IMR-90 (cell line): ENCODE data around the gene PSMG3. TPM values are rescaled to one million over a fixed set of nuclear protein-coding genes. Genes with fewer than 3 reads are reported as not detected.
A peak's percentile ranks its signal among the peaks of the same experiment; 100 is the strongest.

Source experiments
- ATAC-seq: fragments of 200-7000 bp; cut with Tn5 transposase; 2 replicates; pipeline ENCODE4 v1.9.1; 2020; ENCODE audit warnings: low read depth, mild to moderate bottlenecking, moderate library complexity
- BruUV-seq: library from RNA; stranded (reverse); fragments of 400-500 nt; replicated peaks from 2 replicates; lab custom pipeline; 2021; lab: Mats Ljungman, UMichigan
- CTCF ChIA-PET: fragments of 300-600 bp; formaldehyde crosslinking; extraction: SDS; loops from one replicate; lab custom pipeline; 2021; ENCODE audit warnings: antibody characterized with exemption; lab: Yijun Ruan, JAX
- POLR2A ChIA-PET: fragments of 300-600 bp; sonication (Branson Sonifier 250); formaldehyde crosslinking; loops from one replicate; lab custom pipeline; 2022; ENCODE audit warnings: antibody characterized with exemption; ENCODE audit not compliant: unreplicated experiment; lab: Charles Lee
- DNase-seq: peaks from one replicate; pipeline ENCODE4 v3.0.0; 2013
- H2AFZ ChIP-seq: replicated peaks from 2 replicates; pipeline ENCODE3; 2013; ENCODE audit warnings: low read length, mild to moderate bottlenecking; ENCODE audit not compliant: poor library complexity
- H2AK5ac ChIP-seq: 2 replicates; pipeline ENCODE4 v1.6.1; 2013; ENCODE audit warnings: low read depth, low read length, inconsistent platforms
- H2AK9ac ChIP-seq: replicated peaks from 2 replicates; pipeline ENCODE3; 2013; ENCODE audit warnings: mild to moderate bottlenecking, low read depth, low read length, moderate library complexity; ENCODE audit not compliant: poor library complexity
- H2BK120ac ChIP-seq: 2 replicates; pipeline ENCODE4 v1.6.1; 2013; ENCODE audit warnings: low read depth, low read length, inconsistent platforms
- H2BK15ac ChIP-seq: 3 replicates; pipeline ENCODE4 v1.6.1; 2013; ENCODE audit warnings: low read depth, low read length, inconsistent platforms
- H2BK20ac ChIP-seq: 2 replicates; pipeline ENCODE4 v1.6.1; 2013; ENCODE audit warnings: low read depth, mild to moderate bottlenecking, inconsistent platforms, low read length, moderate library complexity
- H2BK5ac ChIP-seq: 2 replicates; pipeline ENCODE4 v1.6.1; 2013; ENCODE audit warnings: mild to moderate bottlenecking, low read depth, low read length, inconsistent platforms; ENCODE audit not compliant: poor library complexity, severe bottlenecking
- H3K14ac ChIP-seq: replicated peaks from 2 replicates; pipeline ENCODE4 v1.6.1; 2013; ENCODE audit warnings: low read depth, low read length, inconsistent platforms
- H3K18ac ChIP-seq: 2 replicates; pipeline ENCODE4 v1.6.1; 2013; ENCODE audit warnings: low read depth, low read length, control low read depth
- H3K23ac ChIP-seq: 2 replicates; pipeline ENCODE4 v1.6.1; 2013; ENCODE audit warnings: low read depth, low read length, inconsistent platforms
- H3K27ac ChIP-seq: 2 replicates; pipeline ENCODE4 v1.5.1; 2013; ENCODE audit warnings: mild to moderate bottlenecking, control low read depth, low read length; ENCODE audit not compliant: insufficient read depth
- H3K27me3 ChIP-seq: 2 replicates; pipeline ENCODE4 v1.6.1; 2013; ENCODE audit warnings: low read length; ENCODE audit not compliant: control insufficient read depth, insufficient read depth
- H3K36me3 ChIP-seq: 2 replicates; pipeline ENCODE4 v1.6.1; 2013; ENCODE audit warnings: low read length, mixed read lengths; ENCODE audit not compliant: control insufficient read depth, insufficient read depth
- H3K4ac ChIP-seq: 2 replicates; pipeline ENCODE4 v1.6.1; 2013; ENCODE audit warnings: low read depth, low read length, inconsistent platforms
- H3K4me1 ChIP-seq: 2 replicates; pipeline ENCODE4 v1.6.1; 2013; ENCODE audit warnings: low read length, mixed read lengths; ENCODE audit not compliant: control insufficient read depth, insufficient read depth
- H3K4me2 ChIP-seq: 2 replicates; pipeline ENCODE4 v1.6.1; 2013; ENCODE audit warnings: low read depth, mild to moderate bottlenecking, control low read depth, low read length, moderate library complexity
- H3K4me3 ChIP-seq: 2 replicates; pipeline ENCODE4 v1.5.1; 2013; ENCODE audit warnings: low read depth, mild to moderate bottlenecking, control low read depth, low read length, moderate library complexity; ENCODE audit not compliant: insufficient read depth
- H3K56ac ChIP-seq: 2 replicates; pipeline ENCODE4 v1.6.1; 2013; ENCODE audit warnings: low read length, inconsistent platforms; ENCODE audit not compliant: insufficient read depth; ENCODE audit errors: extremely low read depth
- H3K79me1 ChIP-seq, 2 experiments: 2 replicates each; pipeline ENCODE4 v1.6.1; 2013; ENCODE audit warnings: low read length in 2 of 2, inconsistent platforms in 1 of 2, low read depth in 1 of 2
- H3K9ac ChIP-seq: 2 replicates; pipeline ENCODE4 v1.6.1; 2013; ENCODE audit warnings: low read depth, low read length, control low read depth
- H3K9me1 ChIP-seq: 2 replicates; pipeline ENCODE4 v1.6.1; 2013; ENCODE audit warnings: low read length, inconsistent platforms; ENCODE audit not compliant: insufficient read depth
- H3K9me3 ChIP-seq: 2 replicates; pipeline ENCODE4 v1.6.1; 2013; ENCODE audit warnings: low read length; ENCODE audit not compliant: control insufficient read depth, insufficient read depth
- H4K20me1 ChIP-seq: 2 replicates; pipeline ENCODE4 v1.6.1; 2013; ENCODE audit warnings: low read length, inconsistent platforms; ENCODE audit not compliant: insufficient read depth
- H4K5ac ChIP-seq: 2 replicates; pipeline ENCODE4 v1.6.1; 2013; ENCODE audit warnings: mild to moderate bottlenecking, low read depth, low read length, control low read depth
- H4K8ac ChIP-seq, 2 experiments: 2 replicates each; pipeline ENCODE4 v1.6.1; 2013; ENCODE audit warnings: low read depth in 2 of 2, low read length in 2 of 2, control low read depth in 1 of 2, inconsistent platforms in 1 of 2
- H4K91ac ChIP-seq: 2 replicates; pipeline ENCODE4 v1.6.1; 2013; ENCODE audit warnings: low read depth, low read length, inconsistent platforms; ENCODE audit not compliant: insufficient read depth
- BHLHE40 ChIP-seq: fragments of 150-350 bp; IDR thresholded peaks from 2 replicates; pipeline ENCODE4 v1.6.1; 2016; ENCODE audit warnings: mild to moderate bottlenecking, low read depth, low read length
- CHD1 ChIP-seq: IDR thresholded peaks from 2 replicates; pipeline ENCODE4 v1.6.1; 2012; ENCODE audit warnings: low read depth, low read length, improper control_type of control experiment
- FOS ChIP-seq: fragments of 150-350 bp; IDR thresholded peaks from 2 replicates; pipeline ENCODE4 v1.6.1; 2016; ENCODE audit warnings: low read depth, low read length
- MAFK ChIP-seq: IDR thresholded peaks from 2 replicates; pipeline ENCODE4 v1.6.1; 2012; ENCODE audit warnings: low read depth, low read length, improper control_type of control experiment
- MAZ ChIP-seq: IDR thresholded peaks from 2 replicates; pipeline ENCODE4 v1.6.1; 2012; ENCODE audit warnings: low read depth, mild to moderate bottlenecking, low read length, improper control_type of control experiment, moderate library complexity, borderline replicate concordance
- MXI1 ChIP-seq: IDR thresholded peaks from 2 replicates; pipeline ENCODE4 v1.6.1; 2012; ENCODE audit warnings: low read depth, mild to moderate bottlenecking, low read length, moderate library complexity, borderline replicate concordance
- NFE2L2 ChIP-seq: fragments of 150-350 bp; IDR thresholded peaks from 2 replicates; pipeline ENCODE4 v1.6.1; 2016; ENCODE audit warnings: low read depth, mild to moderate bottlenecking, low read length
- POLR2A ChIP-seq: IDR thresholded peaks from 2 replicates; pipeline ENCODE4 v1.6.1; 2012; ENCODE audit warnings: mild to moderate bottlenecking, low read depth, low read length
- RAD21 ChIP-seq: IDR thresholded peaks from 2 replicates; pipeline ENCODE4 v1.6.1; 2012; ENCODE audit warnings: low read length, improper control_type of control experiment
- RCOR1 ChIP-seq: IDR thresholded peaks from 2 replicates; pipeline ENCODE4 v1.6.1; 2012; ENCODE audit warnings: mild to moderate bottlenecking, low read length, improper control_type of control experiment; ENCODE audit not compliant: insufficient replicate concordance
- RFX5 ChIP-seq: IDR thresholded peaks from 2 replicates; pipeline ENCODE4 v1.8.0; 2012; ENCODE audit warnings: low read depth, mild to moderate bottlenecking, low read length, moderate library complexity
- WGBS, 2 experiments: methylation state at CpG; one replicate each; pipeline versions ENCODE4 v1.1.5 to v1.1.7; 2013; ENCODE audit warnings: missing lambda C conversion rate in 2 of 2; ENCODE audit not compliant: insufficient read length in 1 of 2; ENCODE audit errors: extremely low coverage in 2 of 2; 5-methylcytosine and 5-hydroxymethylcytosine counted together
- dilution Hi-C: fragments of 300-500 bp; cut with HindIII; formaldehyde crosslinking; loops from one replicate; pipeline ENCODE4 v1.14.3; 2018; ENCODE audit warnings: low sequenced_read_pairs; ENCODE audit not compliant: unreplicated experiment
- in situ Hi-C: fragments of 300-500 bp; cut with MboI; formaldehyde crosslinking; loops from 3 replicates; pipeline ENCODE4 v1.14.3; 2019; ENCODE audit warnings: low sequenced_read_pairs, inconsistent platforms, mixed read lengths
- intact Hi-C: fragments of 100-400 bp; cut with micrococcal nuclease; formaldehyde crosslinking; loops from 2 replicates; pipeline ENCODE4 v1.10.0; 2022
- polyA plus RNA-seq, 3 experiments: library from polyadenylated mRNA; depleted of rRNA; stranded (reverse); fragments of >200 nt; gene quantifications; 2 replicates each; pipeline ENCODE4 v1.2.3, GENCODE V29; 2012; ENCODE audit warnings: low replicate concordance in 1 of 3
- total RNA-seq: library from RNA; depleted of rRNA; stranded (reverse); fragments of >200 nt; gene quantifications from 2 replicates; pipeline ENCODE4 v1.2.3, GENCODE V29; 2012
- TF ChIP-seq, protein P1 (sequence below): fragments of 150-350 bp; IDR thresholded peaks from 2 replicates; pipeline ENCODE4 v1.6.1; 2016; ENCODE audit warnings: low read depth, mild to moderate bottlenecking, low read length, moderate library complexity, borderline replicate concordance
- TF ChIP-seq, protein P2 (sequence below): fragments of 150-350 bp; IDR thresholded peaks from 2 replicates; pipeline ENCODE4 v1.6.1; 2017; ENCODE audit warnings: mild to moderate bottlenecking, antibody characterized with exemption, low read length, low read depth
- TF ChIP-seq, protein P3 (sequence below): conservative IDR thresholded peaks from 2 replicates; pipeline ENCODE4 v1.5.1; 2012; ENCODE audit warnings: mild to moderate bottlenecking, low read depth, low read length, improper control_type of control experiment

The PSMG3 gene
- total and polyA plus RNA-seq, 2 of the 4 experiments (the other 2 are of a cell fraction) = 37.3 to 54.1 TPM

DNA sequence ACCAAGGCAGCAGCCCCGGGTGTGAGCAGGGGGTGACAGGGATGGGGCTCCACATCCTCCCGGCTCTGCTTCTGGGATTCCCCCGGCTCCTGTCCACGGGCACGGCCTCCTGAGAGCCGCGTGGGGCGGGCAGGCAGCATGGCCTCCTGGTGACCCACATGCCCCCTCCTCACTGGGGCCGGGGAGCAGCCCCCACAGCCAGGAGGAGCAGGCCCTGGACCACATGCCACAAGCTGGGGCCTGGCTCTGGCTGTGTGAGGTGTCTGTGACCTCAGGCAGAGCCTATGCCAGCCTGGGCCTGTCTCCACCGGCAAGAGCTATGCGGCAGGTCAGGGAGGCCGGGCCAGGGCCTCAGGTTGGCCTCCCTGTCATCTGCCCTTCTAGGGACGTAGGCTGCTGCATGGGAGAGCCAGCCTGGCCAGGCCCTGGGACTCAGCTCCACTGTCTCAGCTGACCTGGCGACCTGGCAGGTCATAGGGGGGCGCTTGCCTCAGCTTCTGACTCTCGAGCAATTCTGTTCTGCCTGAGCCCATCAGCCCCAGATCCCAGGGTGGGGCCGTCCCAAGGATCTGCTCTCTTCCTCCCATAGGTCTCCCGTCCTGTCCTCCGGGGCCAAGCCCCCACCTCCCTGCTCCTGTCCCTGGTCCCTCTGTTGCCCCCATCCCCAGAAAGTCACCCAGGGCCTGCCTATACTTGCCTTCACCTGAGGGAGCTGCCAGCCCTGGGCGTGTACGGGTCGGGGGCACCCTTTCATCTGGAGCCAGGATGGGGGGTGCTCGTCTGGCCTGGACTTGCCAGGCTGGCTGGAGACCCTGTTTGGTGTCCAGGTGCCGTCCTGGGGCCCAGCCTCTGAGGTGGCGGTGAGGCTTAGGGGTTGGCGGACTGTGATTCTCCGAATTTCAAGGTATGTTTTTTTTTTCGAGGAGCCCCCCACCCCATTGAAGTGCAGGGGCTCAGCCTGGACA, 9.9 kb downstream of the PSMG3 start:
- Histone ChIP-seq H4K91ac (no peak overlapping the region), H3K23ac (no peak overlapping the region), H2AK9ac (no peak overlapping the region), H2BK120ac (no peak overlapping the region), H3K27ac (no peak overlapping the region), H3K9me3 (no peaks in the 10 kb centered on the region), H3K27me3 (no peaks in the 10 kb centered on the region), H3K4me2 (no peak overlapping the region), H3K4me3 (no peak overlapping the region), H3K36me3 (no peaks in the 10 kb centered on the region), H3K9ac (no peak overlapping the region), H2BK20ac (no peak overlapping the region), H3K18ac (no peak overlapping the region), H2BK5ac (no peak overlapping the region), H4K20me1 (no peaks in the 10 kb centered on the region), H3K4ac (no peak overlapping the region), H3K79me1 (peaks cover 0 to 10% of the 10 kb centered on the region in 2 experiments; a peak in 1 of 4 replicates), H2AK5ac (peak overlapping the region; percentile 39; the same call in 1 of the 2 replicates), H4K8ac (no peak overlapping the region), H4K5ac (no peak overlapping the region), H2BK15ac (no peak overlapping the region), H3K56ac (no peak overlapping the region), H3K4me1 (peaks cover 15% of the 10 kb centered on the region), H3K14ac (no peak overlapping the region), H2AFZ (peak overlapping the region; percentile 21), H3K9me1 (peaks cover 8% of the 10 kb centered on the region)
- intact Hi-C loops = no loop called here
- no TSS peak for BruUV-seq
- in situ Hi-C loops = no loop called here
- dilution Hi-C loops = no loop called here
- POLR2A ChIA-PET = no interaction called here
- CTCF ChIA-PET = interaction anchor here (0.6 kb wide), 1 partner anchor 51 kb away, joined by 3 read pairs; no protein-coding TSS in a partner anchor
- ATAC-seq (no peak), DNase-seq (no peak)
- WGBS, 2 experiments = 91% methylated on average over 7 of the region's 28 CpGs; no CpG with 5 or more reads in 1 of the 2 experiments
- TF ChIP-seq, protein P1, sequence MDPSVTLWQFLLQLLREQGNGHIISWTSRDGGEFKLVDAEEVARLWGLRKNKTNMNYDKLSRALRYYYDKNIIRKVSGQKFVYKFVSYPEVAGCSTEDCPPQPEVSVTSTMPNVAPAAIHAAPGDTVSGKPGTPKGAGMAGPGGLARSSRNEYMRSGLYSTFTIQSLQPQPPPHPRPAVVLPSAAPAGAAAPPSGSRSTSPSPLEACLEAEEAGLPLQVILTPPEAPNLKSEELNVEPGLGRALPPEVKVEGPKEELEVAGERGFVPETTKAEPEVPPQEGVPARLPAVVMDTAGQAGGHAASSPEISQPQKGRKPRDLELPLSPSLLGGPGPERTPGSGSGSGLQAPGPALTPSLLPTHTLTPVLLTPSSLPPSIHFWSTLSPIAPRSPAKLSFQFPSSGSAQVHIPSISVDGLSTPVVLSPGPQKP = no peak
- TF ChIP-seq BHLHE40 (no peak), RCOR1 (no peak), POLR2A (no peak), RFX5 (no peak), CHD1 (no peak), FOS (no peak), MAFK (no peak), MAZ (no peak), RAD21 (no peak), NFE2L2 (no peak), MXI1 (no peak)
- TF ChIP-seq, protein P2, sequence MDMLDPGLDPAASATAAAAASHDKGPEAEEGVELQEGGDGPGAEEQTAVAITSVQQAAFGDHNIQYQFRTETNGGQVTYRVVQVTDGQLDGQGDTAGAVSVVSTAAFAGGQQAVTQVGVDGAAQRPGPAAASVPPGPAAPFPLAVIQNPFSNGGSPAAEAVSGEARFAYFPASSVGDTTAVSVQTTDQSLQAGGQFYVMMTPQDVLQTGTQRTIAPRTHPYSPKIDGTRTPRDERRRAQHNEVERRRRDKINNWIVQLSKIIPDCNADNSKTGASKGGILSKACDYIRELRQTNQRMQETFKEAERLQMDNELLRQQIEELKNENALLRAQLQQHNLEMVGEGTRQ = no peak
- TF ChIP-seq, protein P3, sequence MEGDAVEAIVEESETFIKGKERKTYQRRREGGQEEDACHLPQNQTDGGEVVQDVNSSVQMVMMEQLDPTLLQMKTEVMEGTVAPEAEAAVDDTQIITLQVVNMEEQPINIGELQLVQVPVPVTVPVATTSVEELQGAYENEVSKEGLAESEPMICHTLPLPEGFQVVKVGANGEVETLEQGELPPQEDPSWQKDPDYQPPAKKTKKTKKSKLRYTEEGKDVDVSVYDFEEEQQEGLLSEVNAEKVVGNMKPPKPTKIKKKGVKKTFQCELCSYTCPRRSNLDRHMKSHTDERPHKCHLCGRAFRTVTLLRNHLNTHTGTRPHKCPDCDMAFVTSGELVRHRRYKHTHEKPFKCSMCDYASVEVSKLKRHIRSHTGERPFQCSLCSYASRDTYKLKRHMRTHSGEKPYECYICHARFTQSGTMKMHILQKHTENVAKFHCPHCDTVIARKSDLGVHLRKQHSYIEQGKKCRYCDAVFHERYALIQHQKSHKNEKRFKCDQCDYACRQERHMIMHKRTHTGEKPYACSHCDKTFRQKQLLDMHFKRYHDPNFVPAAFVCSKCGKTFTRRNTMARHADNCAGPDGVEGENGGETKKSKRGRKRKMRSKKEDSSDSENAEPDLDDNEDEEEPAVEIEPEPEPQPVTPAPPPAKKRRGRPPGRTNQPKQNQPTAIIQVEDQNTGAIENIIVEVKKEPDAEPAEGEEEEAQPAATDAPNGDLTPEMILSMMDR = no peak
